A549 (cell line): ENCODE results near the gene CDH5. TPM values are rescaled to one million over a fixed set of nuclear protein-coding genes. Genes with fewer than 3 reads are reported as not detected.

Source experiments
- ATAC-seq, 2 experiments: fragments of 200-7000 bp in 1 of 2; fragments of >200 bp in 1 of 2; cut with Nextera tagmentation in 1 of 2; cut with Tn5 transposase in 1 of 2; 3 replicates each; pipeline versions ENCODE4 v1.8.0 to v1.9.1; 2018 to 2020; ENCODE audit warnings: mild to moderate bottlenecking in 1 of 2, moderate library complexity in 1 of 2
- CTCF ChIA-PET: fragments of 300-600 bp; sonication (Branson Sonifier 250); formaldehyde crosslinking; extraction: SDS; loops from one replicate; lab custom pipeline; 2021; ENCODE audit warnings: antibody characterized with exemption, inconsistent platforms; lab: Yijun Ruan, JAX
- POLR2A ChIA-PET: fragments of 350-600 bp; formaldehyde crosslinking; extraction: SDS; loops from one replicate; lab custom pipeline; 2021; ENCODE audit warnings: antibody characterized with exemption, inconsistent platforms; lab: Yijun Ruan, JAX
- DNase-seq, 2 experiments: peaks; one replicate each; pipeline versions ENCODE4 v3.0.0 to v3.0.0-alpha.2; 2011 to 2016; ENCODE audit warnings: low read depth in 1 of 2, low spot score in 1 of 2
- FAIRE-seq: peaks from 2 replicates; lab custom pipeline; 2011; peaks lifted over from hg19 to GRCh38; lab: Jason Lieb, UNC
- H3K27ac ChIP-seq, 2 experiments: fragments of >200 bp; sonication (Bioruptor Twin); formaldehyde crosslinking; 3 replicates each; pipeline ENCODE4 v1.5.1; 2016 to 2017
- H3K4me1 ChIP-seq: fragments of >200 bp; sonication (Bioruptor Twin); formaldehyde crosslinking; 3 replicates; pipeline ENCODE4 v1.6.1; 2016
- H3K4me2 ChIP-seq: fragments of >200 bp; sonication (Bioruptor Twin); formaldehyde crosslinking; 3 replicates; pipeline ENCODE4 v1.6.1; 2016
- H3K4me3 ChIP-seq: fragments of >200 bp; sonication (Bioruptor Twin); formaldehyde crosslinking; 3 replicates; pipeline ENCODE4 v1.5.1; 2016
- H3K9me3 ChIP-seq: fragments of >200 bp; sonication (Bioruptor Twin); formaldehyde crosslinking; 3 replicates; pipeline ENCODE4 v1.6.1; 2016
- CEBPB ChIP-seq, 2 experiments: fragments of >200 bp in 1 of 2; sonication (Bioruptor Twin) in 1 of 2; formaldehyde crosslinking in 1 of 2; IDR thresholded peaks; 2 replicates each; pipeline ENCODE4 v1.6.1; 2012 to 2016
- EHMT2 ChIP-seq: fragments of 200-600 bp; sonication (generic); IDR thresholded peaks from 2 replicates; pipeline ENCODE4 v1.6.1; 2016; ENCODE audit warnings: antibody characterized with exemption, low read depth, mild to moderate bottlenecking, moderate library complexity
- FOSB ChIP-seq: fragments of 250-450 bp; sonication (Bioruptor Pico); IDR thresholded peaks from 2 replicates; pipeline ENCODE4 v1.5.0; 2020; ENCODE audit warnings: mild to moderate bottlenecking, moderate library complexity
- FOSL2 ChIP-seq, 2 experiments: fragments of 450-650 bp in 1 of 2; fragments of >200 bp in 1 of 2; sonication (Bioruptor Twin) in 1 of 2; formaldehyde crosslinking; IDR thresholded peaks; 2 replicates each; pipeline versions ENCODE4 v1.5.0 to v1.6.1; 2016 to 2020; ENCODE audit warnings: mild to moderate bottlenecking in 1 of 2, moderate library complexity in 1 of 2
- FOXS1 ChIP-seq: fragments of 250-450 bp; sonication (Bioruptor Pico); IDR thresholded peaks from 2 replicates; pipeline ENCODE4 v1.5.0; 2020; ENCODE audit warnings: mild to moderate bottlenecking, moderate library complexity
- HES2 ChIP-seq: fragments of >200 bp; sonication (Bioruptor Twin); formaldehyde crosslinking; IDR thresholded peaks from 2 replicates; pipeline ENCODE4 v1.6.1; 2016
- HOXB5 ChIP-seq: fragments of 250-450 bp; sonication (Bioruptor Pico); IDR thresholded peaks from 2 replicates; pipeline ENCODE4 v1.5.0; 2020; ENCODE audit warnings: mild to moderate bottlenecking, moderate library complexity
- JUNB ChIP-seq: fragments of >200 bp; sonication (Bioruptor Twin); formaldehyde crosslinking; IDR thresholded peaks from 2 replicates; pipeline ENCODE4 v1.6.1; 2016
- KDM1A ChIP-seq: fragments of 200-600 bp; sonication (generic); IDR thresholded peaks from 2 replicates; pipeline ENCODE4 v1.6.1; 2016; ENCODE audit warnings: low read depth, mild to moderate bottlenecking
- KDM5A ChIP-seq: fragments of 200-600 bp; sonication (generic); IDR thresholded peaks from 2 replicates; pipeline ENCODE4 v1.6.1; 2016; ENCODE audit warnings: antibody characterized with exemption, mild to moderate bottlenecking
- NPAS2 ChIP-seq: fragments of 250-450 bp; sonication (Bioruptor Pico); IDR thresholded peaks from 2 replicates; pipeline ENCODE4 v1.8.0; 2022; ENCODE audit warnings: mild to moderate bottlenecking, moderate library complexity, borderline replicate concordance
- PHF8 ChIP-seq: fragments of 200-600 bp; sonication (generic); IDR thresholded peaks from 2 replicates; pipeline ENCODE4 v1.6.1; 2016; ENCODE audit warnings: low read depth, mild to moderate bottlenecking, antibody characterized with exemption, moderate library complexity, borderline replicate concordance
- RAD21 ChIP-seq, 2 experiments: fragments of >200 bp in 1 of 2; sonication (Bioruptor Twin) in 1 of 2; formaldehyde crosslinking in 1 of 2; IDR thresholded peaks in 1 of 2; conservative IDR thresholded peaks in 1 of 2; 2 replicates in 1 of 2; 3 replicates in 1 of 2; pipeline ENCODE4 v1.6.1; 2012 to 2018; ENCODE audit warnings: inconsistent platforms in 1 of 2
- RNF2 ChIP-seq: fragments of 200-600 bp; sonication (generic); IDR thresholded peaks from 2 replicates; pipeline ENCODE4 v1.6.1; 2016; ENCODE audit warnings: low read depth, mild to moderate bottlenecking, antibody characterized with exemption, moderate library complexity, borderline replicate concordance
- TP53 ChIP-seq: fragments of 250-450 bp; sonication (Bioruptor Pico); IDR thresholded peaks from 2 replicates; pipeline ENCODE4 v1.5.0; 2021; ENCODE audit warnings: mild to moderate bottlenecking, moderate library complexity
- ZC3H11A ChIP-seq: fragments of 450-650 bp; IDR thresholded peaks from 2 replicates; pipeline ENCODE4 v1.6.1; 2014; ENCODE audit warnings: antibody characterized with exemption, mild to moderate bottlenecking
- ZFP36 ChIP-seq: fragments of 450-650 bp; IDR thresholded peaks from 2 replicates; pipeline ENCODE4 v1.6.1; 2014; ENCODE audit warnings: borderline replicate concordance; ENCODE audit not compliant: partially characterized antibody
- ZNF302 ChIP-seq: fragments of 250-450 bp; sonication (Bioruptor Pico); IDR thresholded peaks from 2 replicates; pipeline ENCODE4 v1.9.0; 2021; ENCODE audit warnings: inconsistent platforms, mild to moderate bottlenecking, moderate library complexity
- WGBS: methylation state at CpG from one replicate; pipeline ENCODE4 v1.1.6; 2017; ENCODE audit errors: missing lambda C conversion rate; 5-methylcytosine and 5-hydroxymethylcytosine counted together
- polyA plus RNA-seq, 4 experiments: library from polyadenylated mRNA; depleted of rRNA in 3 of 4; stranded (reverse); fragments of >200 nt; fragmentation: RNase III in 1 of 4; extraction: RNeasy Plus Mini Kit Qiagen cat#74134 plus additional on column Dnase treatment in 1 of 4; gene quantifications; 2 replicates in 3 of 4; 3 replicates in 1 of 4; pipeline ENCODE4 v1.2.3, GENCODE V29; 2011 to 2017
- TF ChIP-seq, protein P1 (sequence below): fragments of 200-600 bp; sonication (generic); IDR thresholded peaks from 2 replicates; pipeline ENCODE4 v1.6.1; 2016; ENCODE audit warnings: antibody characterized with exemption, mild to moderate bottlenecking, moderate library complexity

CDH5 gene
- polyA plus RNA-seq, 2 of the 4 experiments (the other 2 are of a cell fraction), result 0.01 TPM; not detected in 1

GRCh38 chr16:66370786-66371684 lies 4.5 kb downstream of the CDH5 start:
- ChIA-PET CTCF (interaction anchor here (0.5 to 7.6 kb wide), 7 partner anchors 11 to 107 kb away, joined by 3 to 90 read pairs (median 7); no protein-coding TSS in a partner anchor), POLR2A (no interaction called here)
- no peak for DNase-seq
- 76% methylated on average over 6 of the region's 9 CpGs for WGBS
- no peak overlapping the region for H3K4me3 ChIP-seq
- TF ChIP-seq CEBPB (IDR thresholded peaks at IDR 0.05), result no peak
- no peak overlapping the region for H3K4me2 ChIP-seq
- no peak overlapping the region for H3K27ac ChIP-seq
- ATAC-seq, result no peak; a peak in 1 of 6 replicates
- no peaks in the 10 kb centered on the region for H3K4me1 ChIP-seq
- no peak for FAIRE-seq
- no peaks in the 10 kb centered on the region for H3K9me3 ChIP-seq

- no peak overlapping the region for H3K4me2 ChIP-seq
- ChIA-PET POLR2A (no interaction called here), CTCF (interaction anchor here (1.3 to 7.6 kb wide), 5 partner anchors 9 to 106 kb away, joined by 3 to 90 read pairs (median 6); no protein-coding TSS in a partner anchor)
- DNase-seq (no peak), ATAC-seq (no peak), FAIRE-seq (no peak)
- no peak overlapping the region for H3K27ac ChIP-seq
- H3K4me1 ChIP-seq, result no peaks in the 10 kb centered on the region
- 79% methylated on average over 15 of the region's 15 CpGs for WGBS
- no peak overlapping the region for H3K4me3 ChIP-seq
- no peaks in the 10 kb centered on the region for H3K9me3 ChIP-seq
- no peak for TF ChIP-seq PHF8
These were observed 5.8 kb downstream of the CDH5 start for GRCh38 chr16:66372078-66372897.

GRCh38 chr16:66372898-66373155 lies 6.3 kb downstream of the CDH5 start:
- no peak overlapping the region for H3K4me2 ChIP-seq
- no peaks in the 10 kb centered on the region for H3K9me3 ChIP-seq
- H3K4me1 ChIP-seq, result no peaks in the 10 kb centered on the region
- ATAC-seq, result no peak
- no peak for FAIRE-seq
- no peak overlapping the region for H3K27ac ChIP-seq
- whole genome bisulfite sequencing, result no CpG with 5 or more reads among the region's 4 CpGs
- POLR2A ChIA-PET, result no interaction called here
- H3K4me3 ChIP-seq, result no peak overlapping the region
- TF ChIP-seq RNF2 (no peak), FOSB (CRISPR knock-in tag) (no peak), HES2 (no peak), FOSL2 (IDR thresholded peaks at IDR 0.05) (no peak), FOSL2 (CRISPR knock-in tag; IDR thresholded peaks at IDR 0.05) (no peak), KDM5A (no peak), ZNF302 (CRISPR knock-in tag) (no peak), JUNB (no peak), RAD21 (conservative IDR thresholded peaks at IDR 0.05 in 1 of 2, IDR thresholded peaks at IDR 0.05 in 1 of 2) (no peak), TP53 (no peak), ZC3H11A (no peak), NPAS2 (CRISPR knock-in tag) (no peak), HOXB5 (CRISPR knock-in tag) (no peak), EHMT2 (no peak), CEBPB (IDR thresholded peaks at IDR 0.05) (no peak), ZFP36 (no peak), FOXS1 (CRISPR knock-in tag) (no peak), KDM1A (no peak)
- TF ChIP-seq, protein P1, sequence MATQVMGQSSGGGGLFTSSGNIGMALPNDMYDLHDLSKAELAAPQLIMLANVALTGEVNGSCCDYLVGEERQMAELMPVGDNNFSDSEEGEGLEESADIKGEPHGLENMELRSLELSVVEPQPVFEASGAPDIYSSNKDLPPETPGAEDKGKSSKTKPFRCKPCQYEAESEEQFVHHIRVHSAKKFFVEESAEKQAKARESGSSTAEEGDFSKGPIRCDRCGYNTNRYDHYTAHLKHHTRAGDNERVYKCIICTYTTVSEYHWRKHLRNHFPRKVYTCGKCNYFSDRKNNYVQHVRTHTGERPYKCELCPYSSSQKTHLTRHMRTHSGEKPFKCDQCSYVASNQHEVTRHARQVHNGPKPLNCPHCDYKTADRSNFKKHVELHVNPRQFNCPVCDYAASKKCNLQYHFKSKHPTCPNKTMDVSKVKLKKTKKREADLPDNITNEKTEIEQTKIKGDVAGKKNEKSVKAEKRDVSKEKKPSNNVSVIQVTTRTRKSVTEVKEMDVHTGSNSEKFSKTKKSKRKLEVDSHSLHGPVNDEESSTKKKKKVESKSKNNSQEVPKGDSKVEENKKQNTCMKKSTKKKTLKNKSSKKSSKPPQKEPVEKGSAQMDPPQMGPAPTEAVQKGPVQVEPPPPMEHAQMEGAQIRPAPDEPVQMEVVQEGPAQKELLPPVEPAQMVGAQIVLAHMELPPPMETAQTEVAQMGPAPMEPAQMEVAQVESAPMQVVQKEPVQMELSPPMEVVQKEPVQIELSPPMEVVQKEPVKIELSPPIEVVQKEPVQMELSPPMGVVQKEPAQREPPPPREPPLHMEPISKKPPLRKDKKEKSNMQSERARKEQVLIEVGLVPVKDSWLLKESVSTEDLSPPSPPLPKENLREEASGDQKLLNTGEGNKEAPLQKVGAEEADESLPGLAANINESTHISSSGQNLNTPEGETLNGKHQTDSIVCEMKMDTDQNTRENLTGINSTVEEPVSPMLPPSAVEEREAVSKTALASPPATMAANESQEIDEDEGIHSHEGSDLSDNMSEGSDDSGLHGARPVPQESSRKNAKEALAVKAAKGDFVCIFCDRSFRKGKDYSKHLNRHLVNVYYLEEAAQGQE, result no peak
- CTCF ChIA-PET, result interaction anchor here (1.4 to 1.7 kb wide), 2 partner anchors 9 to 31 kb away, joined by 5 to 6 read pairs; no protein-coding TSS in a partner anchor
- no peak for DNase-seq
